IPS DF 6.9 (cell line): ENCODE results near the gene ZCCHC24.

ENCODE experiments used
- DNase-seq: peaks from one replicate; pipeline ENCODE4 v3.0.0-alpha.2; 2013; ENCODE audit warnings: low read depth, low spot score
- H3K27ac ChIP-seq: one replicate; pipeline ENCODE4 v1.5.1; 2013; ENCODE audit warnings: low read length, control low read depth
- H3K27me3 ChIP-seq: 2 replicates; pipeline ENCODE4 v1.6.1; 2013; ENCODE audit warnings: mild to moderate bottlenecking, low read length; ENCODE audit not compliant: control insufficient read depth, insufficient read depth
- H3K36me3 ChIP-seq: 2 replicates; pipeline ENCODE4 v1.6.1; 2013; ENCODE audit warnings: low read length; ENCODE audit not compliant: control insufficient read depth, insufficient read depth
- H3K4me1 ChIP-seq: 2 replicates; pipeline ENCODE4 v1.6.1; 2013; ENCODE audit warnings: low read length; ENCODE audit not compliant: control insufficient read depth, insufficient read depth
- H3K4me3 ChIP-seq: 2 replicates; pipeline ENCODE4 v1.5.1; 2013; ENCODE audit warnings: mild to moderate bottlenecking, low read length
- H3K9me3 ChIP-seq: 2 replicates; pipeline ENCODE4 v1.6.1; 2013; ENCODE audit warnings: low read length, inconsistent platforms; ENCODE audit not compliant: control insufficient read depth, insufficient read depth
- WGBS: extraction: QIAGEN DNeasy Blood & Tissue Kit; methylation state at CpG from one replicate; pipeline ENCODE4 v1.1.7; 2013; ENCODE audit warnings: mixed read lengths, missing lambda C conversion rate; ENCODE audit not compliant: insufficient read length, insufficient coverage; 5-methylcytosine and 5-hydroxymethylcytosine counted together

Gene ZCCHC24

GRCh38 chr10:79376751-79377556 lies 68.5 kb downstream of the ZCCHC24 start:
- WGBS: 100% methylated on average over 7 of the region's 12 CpGs
- H3K9me3 ChIP-seq: no peaks in the 10 kb centered on the region
- H3K4me1 ChIP-seq: no peaks in the 10 kb centered on the region
- no peak overlapping the region for H3K4me3 ChIP-seq
- H3K27me3 ChIP-seq: no peaks in the 10 kb centered on the region
- no peak for DNase-seq
- H3K27ac ChIP-seq: no peak overlapping the region
- H3K36me3 ChIP-seq: no peaks in the 10 kb centered on the region

DNA sequence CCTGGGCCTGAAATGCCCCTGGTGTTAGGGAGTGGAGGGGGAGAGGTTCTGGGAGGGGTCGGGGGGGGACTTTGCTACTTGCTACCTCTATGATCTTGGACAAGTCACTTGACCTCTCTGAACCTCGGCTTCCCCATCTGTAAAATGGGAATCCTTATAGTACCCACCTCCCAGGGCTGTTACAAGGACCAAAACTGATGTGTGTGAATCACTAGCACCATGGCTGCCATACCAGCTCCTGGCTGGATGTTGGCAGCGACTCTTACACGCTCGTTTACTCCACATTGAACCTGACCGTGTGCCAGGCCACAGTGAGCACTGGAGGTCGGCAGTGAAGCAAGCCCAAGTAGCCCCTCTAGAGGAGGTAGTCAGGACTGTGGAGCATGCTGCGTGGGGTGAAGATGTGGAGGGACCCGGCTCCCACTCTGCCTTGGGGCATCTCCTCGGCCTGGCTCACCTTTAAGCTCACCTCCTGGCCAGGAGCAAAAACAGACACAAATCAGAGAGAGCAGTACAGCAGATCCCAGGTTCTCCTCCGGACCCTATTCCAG lies 69.3 kb downstream of the ZCCHC24 start:
- Histone ChIP-seq H3K4me1 (no peaks in the 10 kb centered on the region), H3K27me3 (no peaks in the 10 kb centered on the region), H3K9me3 (no peaks in the 10 kb centered on the region), H3K4me3 (no peak overlapping the region), H3K36me3 (no peaks in the 10 kb centered on the region), H3K27ac (no peak overlapping the region)
- WGBS: no CpG with 5 or more reads among the region's 11 CpGs
- no peak for DNase-seq

GRCh38 chr10:79375321-79376077 lies 69.9 kb downstream of the ZCCHC24 start:
- no CpG with 5 or more reads among the region's 6 CpGs for WGBS
- no peak for DNase-seq
- Histone ChIP-seq H3K4me3 (no peak overlapping the region), H3K36me3 (no peaks in the 10 kb centered on the region), H3K27ac (no peak overlapping the region), H3K9me3 (no peaks in the 10 kb centered on the region), H3K27me3 (no peaks in the 10 kb centered on the region), H3K4me1 (no peaks in the 10 kb centered on the region)

DNA sequence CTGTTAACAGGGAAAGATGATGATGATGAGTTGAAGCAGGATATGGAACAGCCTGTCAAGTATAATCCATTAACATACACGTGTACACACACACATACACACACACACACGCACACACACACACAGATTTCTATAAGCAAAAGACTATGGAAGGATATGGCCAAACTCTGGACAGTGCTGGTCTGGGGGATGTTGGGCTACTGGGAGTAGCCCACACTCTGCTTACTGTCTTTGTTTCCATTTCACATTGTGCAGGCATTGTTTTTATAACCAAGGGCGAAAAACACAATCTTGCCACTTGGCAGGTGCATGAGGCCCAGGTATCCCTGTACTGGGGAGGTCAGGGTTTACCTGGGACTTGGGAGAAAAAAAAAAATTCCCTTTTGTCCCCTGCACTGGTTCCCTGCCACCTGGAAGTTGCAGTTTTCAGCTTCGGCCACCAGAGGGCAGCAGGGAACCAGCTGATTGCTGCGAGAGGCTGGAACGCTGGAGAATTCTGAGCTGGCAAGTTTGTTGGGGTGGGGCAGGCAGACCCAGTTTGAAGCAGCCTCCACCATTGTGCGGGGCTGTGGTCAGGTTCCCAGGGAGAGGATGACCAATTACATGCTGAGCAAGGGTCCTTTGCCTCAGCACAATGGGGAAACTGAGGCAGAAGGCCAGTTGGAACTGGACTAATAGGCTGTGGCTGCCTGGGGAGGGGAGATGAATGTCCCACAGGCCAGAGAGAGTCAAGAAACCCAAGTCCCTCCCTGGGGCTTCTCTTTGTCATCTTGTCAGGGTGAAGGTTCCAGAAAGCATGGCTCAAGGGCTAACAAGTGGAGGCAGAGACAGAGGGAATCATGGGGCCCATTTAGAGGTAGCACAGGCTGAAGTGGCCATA lies 70.9 kb downstream of the ZCCHC24 start:
- Histone ChIP-seq H3K27ac (no peak overlapping the region), H3K9me3 (no peaks in the 10 kb centered on the region), H3K4me3 (no peak overlapping the region), H3K27me3 (no peaks in the 10 kb centered on the region), H3K36me3 (no peaks in the 10 kb centered on the region), H3K4me1 (no peaks in the 10 kb centered on the region)
- DNase-seq: peak; percentile 64
- WGBS: no CpG with 5 or more reads among the region's 7 CpGs

DNA sequence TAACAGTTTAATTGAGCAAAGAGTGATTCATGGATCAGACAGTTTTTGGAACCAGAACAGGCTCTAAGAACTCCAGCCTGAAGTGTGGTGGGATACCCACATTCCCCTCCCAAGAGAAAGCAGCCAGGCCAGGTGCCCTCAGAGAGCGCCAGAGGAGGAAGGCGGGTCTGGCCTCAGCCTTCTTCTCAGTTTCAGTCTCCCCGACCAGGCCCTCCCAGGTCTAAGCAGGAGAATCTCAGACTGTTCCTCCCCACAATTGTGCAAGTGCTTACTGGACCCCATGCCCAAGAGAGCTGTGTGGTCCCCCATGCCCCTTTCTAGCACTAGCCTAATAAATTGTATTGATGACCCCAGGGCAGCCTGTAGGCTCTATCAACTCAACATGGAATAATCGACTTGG lies 72.6 kb downstream of the ZCCHC24 start:
- H3K36me3 ChIP-seq: no peaks in the 10 kb centered on the region
- no peaks in the 10 kb centered on the region for H3K27me3 ChIP-seq
- no peaks in the 10 kb centered on the region for H3K9me3 ChIP-seq
- no peaks in the 10 kb centered on the region for H3K4me1 ChIP-seq
- no peak for DNase-seq
- no peak overlapping the region for H3K4me3 ChIP-seq
- H3K27ac ChIP-seq: no peak overlapping the region
- WGBS: no CpG with 5 or more reads among the region's 4 CpGs

DNA sequence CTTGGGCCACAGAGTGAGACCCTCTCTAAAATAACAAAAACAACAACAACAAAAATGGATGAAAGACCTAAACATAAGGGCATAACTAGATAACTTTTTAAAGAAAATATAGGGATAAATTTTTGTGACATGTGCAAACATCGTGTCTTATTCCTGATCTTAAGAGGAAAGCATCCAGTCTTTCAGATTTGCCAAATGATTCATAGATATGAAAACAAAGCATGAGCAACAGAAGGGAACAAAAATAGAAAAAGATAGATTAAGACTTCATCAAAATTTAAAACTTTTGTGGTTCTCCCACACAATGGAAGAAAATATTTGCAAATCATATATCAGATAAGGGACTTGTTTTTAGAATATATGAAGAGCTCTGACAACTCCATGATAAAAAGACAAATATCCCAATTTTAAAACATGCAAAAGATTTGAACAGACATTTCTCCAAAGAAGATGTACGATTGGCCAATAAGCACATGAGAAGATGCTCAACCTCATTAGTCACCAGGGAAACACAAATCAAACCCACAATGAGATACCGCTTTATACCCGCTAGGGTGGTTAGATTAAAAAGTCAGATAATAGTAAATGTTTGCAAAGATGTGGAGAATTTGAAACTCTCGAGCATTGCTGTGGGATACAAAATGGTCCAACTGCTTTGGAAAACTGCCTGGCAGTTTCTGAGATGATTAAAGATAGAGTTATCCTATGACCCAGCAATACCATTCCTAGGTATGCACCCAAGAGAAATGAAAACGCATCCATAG lies 77.8 kb downstream of the ZCCHC24 start:
- no peaks in the 10 kb centered on the region for H3K36me3 ChIP-seq
- no peaks in the 10 kb centered on the region for H3K27me3 ChIP-seq
- H3K4me1 ChIP-seq: no peaks in the 10 kb centered on the region
- DNase-seq: no peak
- H3K9me3 ChIP-seq: no peaks in the 10 kb centered on the region
- no CpG with 5 or more reads among the region's 6 CpGs for WGBS
- no peak overlapping the region for H3K4me3 ChIP-seq
- no peak overlapping the region for H3K27ac ChIP-seq

- no CpG with 5 or more reads among the region's 4 CpGs for WGBS
- H3K4me3 ChIP-seq: no peak overlapping the region
- H3K27ac ChIP-seq: no peak overlapping the region
- DNase-seq: no peak
- H3K4me1 ChIP-seq: no peaks in the 10 kb centered on the region
- H3K36me3 ChIP-seq: no peaks in the 10 kb centered on the region
- H3K9me3 ChIP-seq: no peaks in the 10 kb centered on the region
- no peaks in the 10 kb centered on the region for H3K27me3 ChIP-seq
Measured at GRCh38 chr10:79361726-79362397, 83.6 kb downstream of the ZCCHC24 start.

GRCh38 chr10:79360499-79361342 lies 84.7 kb downstream of the ZCCHC24 start:
- Histone ChIP-seq H3K27ac (no peak overlapping the region), H3K36me3 (no peaks in the 10 kb centered on the region), H3K27me3 (no peaks in the 10 kb centered on the region), H3K9me3 (no peaks in the 10 kb centered on the region), H3K4me1 (no peaks in the 10 kb centered on the region), H3K4me3 (no peak overlapping the region)
- no peak for DNase-seq
- no CpG with 5 or more reads among the region's 5 CpGs for WGBS
